H9 (cell line): Measurements from ENCODE around the gene CCDC59. TPM values are rescaled to one million over a fixed set of nuclear protein-coding genes. Genes with fewer than 3 reads are reported as not detected.

Source experiments
- DNase-seq: peaks from one replicate; pipeline ENCODE4 v3.0.0-alpha.2; 2017
- H2AFZ ChIP-seq: one replicate; pipeline ENCODE4 v1.6.1; 2013; ENCODE audit warnings: mild to moderate bottlenecking, low read length, control low read depth, moderate library complexity
- H2AK5ac ChIP-seq: 2 replicates; pipeline ENCODE4 v1.6.1; 2013; ENCODE audit warnings: low read length, control low read depth, mixed read lengths; ENCODE audit not compliant: insufficient read length
- H2BK120ac ChIP-seq: one replicate; pipeline ENCODE4 v1.6.1; 2013; ENCODE audit warnings: low read depth, mild to moderate bottlenecking, low read length, control low read depth, inconsistent platforms; ENCODE audit not compliant: poor library complexity, severe bottlenecking
- H2BK12ac ChIP-seq: 2 replicates; pipeline ENCODE4 v1.6.1; 2013; ENCODE audit warnings: low read length, control low read depth, mixed read lengths, low read depth; ENCODE audit not compliant: insufficient read length
- H2BK15ac ChIP-seq: 2 replicates; pipeline ENCODE4 v1.6.1; 2013; ENCODE audit warnings: low read depth, low read length, control low read depth
- H2BK20ac ChIP-seq: one replicate; pipeline ENCODE4 v1.6.1; 2013; ENCODE audit warnings: low read depth, mild to moderate bottlenecking, low read length, control low read depth, inconsistent platforms; ENCODE audit not compliant: poor library complexity, severe bottlenecking
- H2BK5ac ChIP-seq: 2 replicates; pipeline ENCODE4 v1.6.1; 2013; ENCODE audit warnings: low read length, control low read depth, mixed read lengths; ENCODE audit not compliant: insufficient read length
- H3K14ac ChIP-seq: 2 replicates; pipeline ENCODE4 v1.6.1; 2013; ENCODE audit warnings: low read length, control low read depth; ENCODE audit not compliant: insufficient read depth
- H3K18ac ChIP-seq: 2 replicates; pipeline ENCODE4 v1.6.1; 2013; ENCODE audit warnings: low read depth, mild to moderate bottlenecking, mixed read lengths, low read length, control low read depth; ENCODE audit not compliant: insufficient read length
- H3K23ac ChIP-seq: 2 replicates; pipeline ENCODE4 v1.6.1; 2013; ENCODE audit warnings: low read length, control low read depth, mixed read lengths, low read depth; ENCODE audit not compliant: insufficient read length
- H3K23me2 ChIP-seq: 2 replicates; pipeline ENCODE4 v1.6.1; 2013; ENCODE audit warnings: low read depth, mild to moderate bottlenecking, mixed read lengths, low read length, control low read depth; ENCODE audit not compliant: insufficient read length, poor library complexity, severe bottlenecking
- H3K27ac ChIP-seq: 2 replicates; pipeline ENCODE4 v1.5.1; 2013; ENCODE audit warnings: low read length, control low read depth, mixed read lengths, low read depth; ENCODE audit not compliant: insufficient read length
- H3K27me3 ChIP-seq: 2 replicates; pipeline ENCODE4 v1.6.1; 2013; ENCODE audit warnings: low read length, control low read depth, inconsistent platforms; ENCODE audit not compliant: insufficient read depth
- H3K4ac ChIP-seq: 2 replicates; pipeline ENCODE4 v1.6.1; 2013; ENCODE audit warnings: low read depth, mild to moderate bottlenecking, control low read depth, inconsistent platforms, low read length, moderate library complexity
- H3K4me1 ChIP-seq: 2 replicates; pipeline ENCODE4 v1.6.1; 2013; ENCODE audit warnings: low read length, control low read depth, inconsistent platforms; ENCODE audit not compliant: insufficient read depth
- H3K4me2 ChIP-seq: 2 replicates; pipeline ENCODE4 v1.6.1; 2013; ENCODE audit warnings: low read length, control low read depth, mixed read lengths; ENCODE audit not compliant: insufficient read length, insufficient read depth
- H3K56ac ChIP-seq: 2 replicates; pipeline ENCODE4 v1.6.1; 2013; ENCODE audit warnings: low read depth, mild to moderate bottlenecking, mixed read lengths, low read length, control low read depth; ENCODE audit not compliant: insufficient read length
- H3K79me1 ChIP-seq: 2 replicates; pipeline ENCODE4 v1.6.1; 2013; ENCODE audit warnings: low read depth, mild to moderate bottlenecking, moderate library complexity, low read length, control low read depth, inconsistent platforms; ENCODE audit not compliant: insufficient read depth, poor library complexity, severe bottlenecking
- H3K79me2 ChIP-seq: 2 replicates; pipeline ENCODE4 v1.6.1; 2013; ENCODE audit warnings: low read length, control low read depth, inconsistent platforms; ENCODE audit not compliant: insufficient read depth
- H3K9ac ChIP-seq: 2 replicates; pipeline ENCODE4 v1.6.1; 2013; ENCODE audit warnings: low read length, control low read depth, mixed read lengths; ENCODE audit not compliant: insufficient read length; ENCODE audit errors: extremely low read depth
- H3K9me3 ChIP-seq: one replicate; pipeline ENCODE4 v1.6.1; 2013; ENCODE audit warnings: low read depth, low read length, inconsistent platforms; ENCODE audit not compliant: control insufficient read depth
- H3T11ph ChIP-seq: one replicate; pipeline ENCODE4 v1.6.1; 2013; ENCODE audit warnings: mild to moderate bottlenecking, low read length, control low read depth, inconsistent platforms
- H4K20me1 ChIP-seq: one replicate; pipeline ENCODE4 v1.6.1; 2013; ENCODE audit not compliant: control insufficient read depth, insufficient read length, insufficient read depth
- H4K5ac ChIP-seq: 2 replicates; pipeline ENCODE4 v1.6.1; 2013; ENCODE audit warnings: low read depth, mild to moderate bottlenecking, mixed read lengths, low read length, control low read depth; ENCODE audit not compliant: insufficient read length
- H4K8ac ChIP-seq: replicated peaks from 2 replicates; pipeline ENCODE4 v1.6.1; 2013; ENCODE audit warnings: low read length, control low read depth, mixed read lengths, low read depth; ENCODE audit not compliant: insufficient read length
- H4K91ac ChIP-seq: 2 replicates; pipeline ENCODE4 v1.6.1; 2013; ENCODE audit warnings: low read depth, mild to moderate bottlenecking, moderate library complexity, mixed read lengths, low read length, control low read depth; ENCODE audit not compliant: insufficient read length
- H3K27ac Mint-ChIP-seq, 3 experiments: 2 replicates in 2 of 3; 3 replicates in 1 of 3; pipeline ENCODE4 v1.8.0; 2020 to 2021; ENCODE audit warnings: mixed read lengths in 3 of 3, mild to moderate bottlenecking in 1 of 3, moderate library complexity in 1 of 3
- H3K27me3 Mint-ChIP-seq: 2 replicates; pipeline ENCODE4 v1.8.0; 2021; ENCODE audit warnings: low read depth, mild to moderate bottlenecking, moderate library complexity, mixed read lengths
- H3K36me3 Mint-ChIP-seq, 3 experiments: 2 replicates in 2 of 3; 3 replicates in 1 of 3; pipeline ENCODE4 v1.8.0; 2020 to 2021; ENCODE audit warnings: low read depth in 3 of 3, mixed read lengths in 3 of 3; ENCODE audit not compliant: insufficient read depth in 1 of 3
- H3K4me1 Mint-ChIP-seq, 2 experiments: 2 replicates each; pipeline ENCODE4 v1.8.0; 2020; ENCODE audit warnings: mixed read lengths in 2 of 2
- H3K4me3 Mint-ChIP-seq, 2 experiments: 2 replicates in 1 of 2; 3 replicates in 1 of 2; pipeline ENCODE4 v1.8.0; 2020 to 2021; ENCODE audit warnings: mild to moderate bottlenecking in 2 of 2, mixed read lengths in 2 of 2, moderate library complexity in 1 of 2
- H3K9me3 Mint-ChIP-seq, 2 experiments: 2 replicates in 1 of 2; 3 replicates in 1 of 2; pipeline ENCODE4 v1.8.0; 2020; ENCODE audit warnings: mild to moderate bottlenecking in 2 of 2, mixed read lengths in 2 of 2, moderate library complexity in 1 of 2
- WGBS: extraction: QIAGEN DNeasy Blood & Tissue Kit; methylation state at CpG from one replicate; pipeline ENCODE4 v1.1.7; 2013; ENCODE audit warnings: missing lambda C conversion rate, low lambda C conversion rate, mixed read lengths; ENCODE audit not compliant: insufficient read length; ENCODE audit errors: extremely low coverage; 5-methylcytosine and 5-hydroxymethylcytosine counted together
- total RNA-seq: library from RNA; stranded (reverse); gene quantifications from 2 replicates; pipeline ENCODE4 v1.2.1, GENCODE V29; 2021
- TF ChIP-seq, protein P1 (sequence below): fragments of 200-600 bp; sonication (generic); conservative IDR thresholded peaks from 3 replicates; pipeline ENCODE4 v1.8.0; 2021; ENCODE audit warnings: antibody characterized with exemption, mild to moderate bottlenecking

CCDC59 gene
- total RNA-seq, 1 experiment from 2014 or later, result 62.2 TPM

DNA sequence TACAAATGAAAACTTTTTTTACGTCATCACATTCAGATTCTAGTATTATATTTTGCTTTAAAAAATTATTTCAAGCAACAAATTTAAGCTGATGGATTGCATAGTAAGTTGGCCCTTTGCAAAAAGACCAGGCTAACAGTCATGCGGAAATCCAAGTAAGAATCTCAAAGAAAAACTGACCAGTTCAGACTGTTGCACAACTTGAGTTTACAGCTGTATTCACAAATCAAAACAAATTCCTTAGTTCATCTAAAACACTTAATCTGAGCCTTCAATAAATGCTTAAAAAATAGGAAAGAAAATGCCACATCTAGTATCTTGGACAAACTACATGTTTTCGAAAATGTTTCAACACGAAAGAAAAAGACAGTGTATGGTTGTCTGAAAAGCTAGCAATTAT lies 847 bp downstream of the CCDC59 start:
- Mint-ChIP-seq H3K4me1 (peaks cover 13 to 20% of the 10 kb centered on the region in 2 experiments), H3K9me3 (peaks cover 2 to 6% of the 10 kb centered on the region in 2 experiments; a peak in 4 of 5 replicates), H3K27me3 (peaks cover 2% of the 10 kb centered on the region; the same call in 1 of the 2 replicates), H3K4me3 (peak overlapping the region; percentile 99 to 100), H3K27ac (peak overlapping the region; percentile 100; a peak in 4 of 7 replicates), H3K36me3 (peaks cover 35 to 61% (median 59%) of the 10 kb centered on the region in 3 experiments)
- Histone ChIP-seq H3K9ac (peak overlapping the region; percentile 97), H4K20me1 (no peaks in the 10 kb centered on the region), H3K79me2 (peaks cover 12% of the 10 kb centered on the region), H2AFZ (no peak overlapping the region), H2BK120ac (no peak overlapping the region), H3K23me2 (no peaks in the 10 kb centered on the region), H2BK5ac (no peak overlapping the region), H2AK5ac (no peak overlapping the region), H3K23ac (no peak overlapping the region), H3T11ph (no peak overlapping the region), H3K4me2 (peak overlapping the region; percentile 71), H3K18ac (no peak overlapping the region), H3K27me3 (no peaks in the 10 kb centered on the region), H3K56ac (no peak overlapping the region), H4K8ac (no peak overlapping the region), H3K4ac (no peak overlapping the region), H3K9me3 (no peaks in the 10 kb centered on the region), H4K5ac (no peak overlapping the region), H2BK12ac (no peak overlapping the region), H4K91ac (no peak overlapping the region), H3K4me1 (no peaks in the 10 kb centered on the region), H3K79me1 (peaks cover 4% of the 10 kb centered on the region), H2BK20ac (no peak overlapping the region), H2BK15ac (no peak overlapping the region), H3K14ac (no peak overlapping the region), H3K27ac (no peak overlapping the region)
- no CpG with 5 or more reads among the region's 4 CpGs for WGBS
- no peak for DNase-seq
- TF ChIP-seq, protein P1, sequence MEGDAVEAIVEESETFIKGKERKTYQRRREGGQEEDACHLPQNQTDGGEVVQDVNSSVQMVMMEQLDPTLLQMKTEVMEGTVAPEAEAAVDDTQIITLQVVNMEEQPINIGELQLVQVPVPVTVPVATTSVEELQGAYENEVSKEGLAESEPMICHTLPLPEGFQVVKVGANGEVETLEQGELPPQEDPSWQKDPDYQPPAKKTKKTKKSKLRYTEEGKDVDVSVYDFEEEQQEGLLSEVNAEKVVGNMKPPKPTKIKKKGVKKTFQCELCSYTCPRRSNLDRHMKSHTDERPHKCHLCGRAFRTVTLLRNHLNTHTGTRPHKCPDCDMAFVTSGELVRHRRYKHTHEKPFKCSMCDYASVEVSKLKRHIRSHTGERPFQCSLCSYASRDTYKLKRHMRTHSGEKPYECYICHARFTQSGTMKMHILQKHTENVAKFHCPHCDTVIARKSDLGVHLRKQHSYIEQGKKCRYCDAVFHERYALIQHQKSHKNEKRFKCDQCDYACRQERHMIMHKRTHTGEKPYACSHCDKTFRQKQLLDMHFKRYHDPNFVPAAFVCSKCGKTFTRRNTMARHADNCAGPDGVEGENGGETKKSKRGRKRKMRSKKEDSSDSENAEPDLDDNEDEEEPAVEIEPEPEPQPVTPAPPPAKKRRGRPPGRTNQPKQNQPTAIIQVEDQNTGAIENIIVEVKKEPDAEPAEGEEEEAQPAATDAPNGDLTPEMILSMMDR, result no peak
